Stomach smooth muscle (tissue), 2 donors: ENCODE data around the gene STH.

ENCODE experiments used
- H3K27ac ChIP-seq: one replicate; pipeline ENCODE4 v1.7.0; 2013; ENCODE audit warnings: mild to moderate bottlenecking, low read length, inconsistent platforms
- H3K27me3 ChIP-seq, 2 donors: one replicate each; pipeline ENCODE4 v1.7.0; 2013; ENCODE audit warnings: low read length in 2 of 2; ENCODE audit not compliant: insufficient read depth in 2 of 2, control insufficient read depth in 1 of 2
- H3K36me3 ChIP-seq, 2 donors: one replicate each; pipeline ENCODE4 v1.7.0; 2013; ENCODE audit warnings: low read length in 2 of 2; ENCODE audit not compliant: control insufficient read depth in 2 of 2, insufficient read depth in 2 of 2
- H3K4me1 ChIP-seq: one replicate; pipeline ENCODE4 v1.7.0; 2013; ENCODE audit warnings: low read length; ENCODE audit not compliant: control insufficient read depth, insufficient read depth
- H3K4me3 ChIP-seq, 2 donors: one replicate each; pipeline ENCODE4 v1.7.0; 2013; ENCODE audit warnings: low read length in 2 of 2
- H3K9ac ChIP-seq, 2 donors: one replicate each; pipeline ENCODE4 v1.7.0; 2013; ENCODE audit warnings: low read length in 2 of 2, mild to moderate bottlenecking in 1 of 2
- H3K9me3 ChIP-seq, 2 donors: one replicate each; pipeline ENCODE4 v1.7.0; 2013; ENCODE audit warnings: low read length in 2 of 2; ENCODE audit not compliant: control insufficient read depth in 2 of 2
- donor health status: healthy.
- donor health status: Pancreatic carcinoma.

STH gene

GRCh38 chr17:45995627-45996270 lies 3.3 kb upstream of the STH start:
- Histone ChIP-seq H3K9me3 (no peaks in the 10 kb centered on the region), H3K4me1 (no peaks in the 10 kb centered on the region), H3K36me3 (no peaks in the 10 kb centered on the region), H3K4me3 (no peak overlapping the region), H3K27me3 (no peaks in the 10 kb centered on the region), H3K27ac (no peak overlapping the region), H3K9ac (no peak overlapping the region)

DNA sequence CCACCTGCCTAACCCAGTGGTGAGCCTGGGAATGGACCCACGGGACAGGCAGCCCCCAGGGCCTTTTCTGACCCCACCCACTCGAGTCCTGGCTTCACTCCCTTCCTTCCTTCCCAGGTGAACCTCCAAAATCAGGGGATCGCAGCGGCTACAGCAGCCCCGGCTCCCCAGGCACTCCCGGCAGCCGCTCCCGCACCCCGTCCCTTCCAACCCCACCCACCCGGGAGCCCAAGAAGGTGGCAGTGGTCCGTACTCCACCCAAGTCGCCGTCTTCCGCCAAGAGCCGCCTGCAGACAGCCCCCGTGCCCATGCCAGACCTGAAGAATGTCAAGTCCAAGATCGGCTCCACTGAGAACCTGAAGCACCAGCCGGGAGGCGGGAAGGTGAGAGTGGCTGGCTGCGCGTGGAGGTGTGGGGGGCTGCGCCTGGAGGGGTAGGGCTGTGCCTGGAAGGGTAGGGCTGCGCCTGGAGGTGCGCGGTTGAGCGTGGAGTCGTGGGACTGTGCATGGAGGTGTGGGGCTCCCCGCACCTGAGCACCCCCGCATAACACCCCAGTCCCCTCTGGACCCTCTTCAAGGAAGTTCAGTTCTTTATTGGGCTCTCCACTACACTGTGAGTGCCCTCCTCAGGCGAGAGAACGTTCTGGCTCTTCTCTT lies 2.6 kb upstream of the STH start:
- no peaks in the 10 kb centered on the region for H3K36me3 ChIP-seq
- no peak overlapping the region for H3K27ac ChIP-seq
- no peaks in the 10 kb centered on the region for H3K9me3 ChIP-seq

DNA sequence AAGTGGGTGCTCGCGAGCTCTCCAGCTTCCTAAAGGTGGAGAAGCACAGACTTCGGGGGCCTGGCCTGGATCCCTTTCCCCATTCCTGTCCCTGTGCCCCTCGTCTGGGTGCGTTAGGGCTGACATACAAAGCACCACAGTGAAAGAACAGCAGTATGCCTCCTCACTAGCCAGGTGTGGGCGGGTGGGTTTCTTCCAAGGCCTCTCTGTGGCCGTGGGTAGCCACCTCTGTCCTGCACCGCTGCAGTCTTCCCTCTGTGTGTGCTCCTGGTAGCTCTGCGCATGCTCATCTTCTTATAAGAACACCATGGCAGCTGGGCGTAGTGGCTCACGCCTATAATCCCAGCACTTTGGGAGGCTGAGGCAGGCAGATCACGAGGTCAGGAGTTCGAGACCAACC lies 1.9 kb upstream of the STH start:
- Histone ChIP-seq H3K4me3 (no peak overlapping the region), H3K36me3 (no peaks in the 10 kb centered on the region), H3K9me3 (no peaks in the 10 kb centered on the region), H3K27me3 (no peaks in the 10 kb centered on the region), H3K27ac (no peak overlapping the region), H3K4me1 (no peaks in the 10 kb centered on the region), H3K9ac (no peak overlapping the region)

More for the DNA sequence above, 2.6 kb upstream of the STH start:
- Histone ChIP-seq H3K9ac (no peak overlapping the region), H3K4me1 (no peaks in the 10 kb centered on the region), H3K27me3 (no peaks in the 10 kb centered on the region), H3K4me3 (no peak overlapping the region)

DNA sequence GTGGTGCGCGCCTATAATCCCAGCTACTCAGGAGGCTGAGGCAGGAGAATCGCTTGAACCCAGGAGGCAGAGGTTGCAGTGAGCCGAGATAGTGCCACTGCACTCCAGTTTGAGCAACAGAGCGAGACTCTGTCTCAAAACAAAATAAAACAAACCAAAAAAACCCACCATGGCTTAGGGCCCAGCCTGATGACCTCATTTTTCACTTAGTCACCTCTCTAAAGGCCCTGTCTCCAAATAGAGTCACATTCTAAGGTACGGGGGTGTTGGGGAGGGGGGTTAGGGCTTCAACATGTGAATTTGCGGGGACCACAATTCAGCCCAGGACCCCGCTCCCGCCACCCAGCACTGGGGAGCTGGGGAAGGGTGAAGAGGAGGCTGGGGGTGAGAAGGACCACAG lies 1.4 kb upstream of the STH start:
- Histone ChIP-seq H3K4me3 (no peak overlapping the region), H3K9ac (no peak overlapping the region), H3K36me3 (no peaks in the 10 kb centered on the region), H3K4me1 (peaks cover under 1% of the 10 kb centered on the region), H3K9me3 (no peaks in the 10 kb centered on the region), H3K27ac (no peak overlapping the region), H3K27me3 (no peaks in the 10 kb centered on the region)

DNA sequence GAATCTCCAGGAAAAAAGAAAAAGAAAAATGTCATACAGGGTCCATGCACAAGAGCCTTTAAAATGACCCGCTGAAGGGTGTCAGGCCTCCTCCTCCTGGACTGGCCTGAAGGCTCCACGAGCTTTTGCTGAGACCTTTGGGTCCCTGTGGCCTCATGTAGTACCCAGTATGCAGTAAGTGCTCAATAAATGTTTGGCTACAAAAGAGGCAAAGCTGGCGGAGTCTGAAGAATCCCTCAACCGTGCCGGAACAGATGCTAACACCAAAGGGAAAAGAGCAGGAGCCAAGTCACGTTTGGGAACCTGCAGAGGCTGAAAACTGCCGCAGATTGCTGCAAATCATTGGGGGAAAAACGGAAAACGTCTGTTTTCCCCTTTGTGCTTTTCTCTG lies 845 bp downstream of the STH start:
- Histone ChIP-seq H3K9me3 (no peaks in the 10 kb centered on the region), H3K36me3 (no peaks in the 10 kb centered on the region), H3K4me1 (peaks cover 14% of the 10 kb centered on the region), H3K27ac (no peak overlapping the region), H3K9ac (no peak overlapping the region), H3K27me3 (no peaks in the 10 kb centered on the region), H3K4me3 (no peak overlapping the region)

GRCh38 chr17:46000292-46000691 lies 1.2 kb downstream of the STH start:
- H3K4me3 ChIP-seq, result no peak overlapping the region
- no peaks in the 10 kb centered on the region for H3K36me3 ChIP-seq
- H3K27ac ChIP-seq, result no peak overlapping the region
- H3K4me1 ChIP-seq, result peaks cover 14% of the 10 kb centered on the region
- no peaks in the 10 kb centered on the region for H3K27me3 ChIP-seq
- H3K9me3 ChIP-seq, result no peaks in the 10 kb centered on the region
- H3K9ac ChIP-seq, result no peak overlapping the region

DNA sequence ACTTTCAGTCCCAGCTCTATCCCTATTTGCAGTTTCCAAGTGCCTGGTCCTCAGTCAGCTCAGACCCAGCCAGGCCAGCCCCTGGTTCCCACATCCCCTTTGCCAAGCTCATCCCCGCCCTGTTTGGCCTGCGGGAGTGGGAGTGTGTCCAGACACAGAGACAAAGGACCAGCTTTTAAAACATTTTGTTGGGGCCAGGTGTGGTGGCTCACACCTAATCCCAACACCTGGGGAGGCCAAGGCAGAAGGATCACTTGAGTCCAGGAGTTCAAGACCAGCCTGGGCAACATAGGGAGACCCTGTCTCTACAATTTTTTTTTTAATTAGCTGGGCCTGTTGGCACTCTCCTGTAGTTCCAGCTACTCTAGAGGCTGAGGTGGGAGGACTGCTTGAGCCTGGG lies 1.7 kb downstream of the STH start:
- Histone ChIP-seq H3K4me1 (peaks cover 14% of the 10 kb centered on the region), H3K27me3 (no peaks in the 10 kb centered on the region), H3K9me3 (no peaks in the 10 kb centered on the region), H3K4me3 (no peak overlapping the region), H3K36me3 (no peaks in the 10 kb centered on the region), H3K27ac (no peak overlapping the region), H3K9ac (no peak overlapping the region)

- Histone ChIP-seq H3K4me1 (peaks cover 14% of the 10 kb centered on the region), H3K36me3 (no peaks in the 10 kb centered on the region), H3K27ac (no peak overlapping the region), H3K4me3 (no peak overlapping the region), H3K9me3 (no peaks in the 10 kb centered on the region), H3K27me3 (no peaks in the 10 kb centered on the region), H3K9ac (no peak overlapping the region)
These were observed 2.6 kb downstream of the STH start for GRCh38 chr17:46001390-46002310.

DNA sequence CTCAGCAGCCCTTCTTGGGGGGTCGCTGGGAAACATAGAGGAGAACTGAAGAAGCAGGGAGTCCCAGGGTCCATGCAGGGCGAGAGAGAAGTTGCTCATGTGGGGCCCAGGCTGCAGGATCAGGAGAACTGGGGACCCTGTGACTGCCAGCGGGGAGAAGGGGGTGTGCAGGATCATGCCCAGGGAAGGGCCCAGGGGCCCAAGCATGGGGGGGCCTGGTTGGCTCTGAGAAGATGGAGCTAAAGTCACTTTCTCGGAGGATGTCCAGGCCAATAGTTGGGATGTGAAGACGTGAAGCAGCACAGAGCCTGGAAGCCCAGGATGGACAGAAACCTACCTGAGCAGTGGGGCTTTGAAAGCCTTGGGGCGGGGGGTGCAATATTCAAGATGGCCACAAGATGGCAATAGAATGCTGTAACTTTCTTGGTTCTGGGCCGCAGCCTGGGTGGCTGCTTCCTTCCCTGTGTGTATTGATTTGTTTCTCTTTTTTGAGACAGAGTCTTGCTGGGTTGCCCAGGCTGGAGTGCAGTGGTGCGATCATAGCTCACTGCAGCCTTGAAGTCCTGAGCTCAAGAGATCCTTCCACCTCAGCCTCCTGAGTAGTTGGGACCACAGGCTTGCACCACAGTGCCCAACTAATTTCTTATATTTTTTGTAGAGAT lies 3.4 kb downstream of the STH start:
- H3K9ac ChIP-seq, result no peak overlapping the region
- no peaks in the 10 kb centered on the region for H3K27me3 ChIP-seq
- H3K9me3 ChIP-seq, result no peaks in the 10 kb centered on the region
- H3K4me1 ChIP-seq, result peaks cover 14% of the 10 kb centered on the region
- no peak overlapping the region for H3K27ac ChIP-seq
- no peak overlapping the region for H3K4me3 ChIP-seq
- no peaks in the 10 kb centered on the region for H3K36me3 ChIP-seq

GRCh38 chr17:46002973-46003316 lies 3.9 kb downstream of the STH start:
- H3K9ac ChIP-seq, result no peak overlapping the region
- H3K4me3 ChIP-seq, result no peak overlapping the region
- no peak overlapping the region for H3K27ac ChIP-seq
- H3K4me1 ChIP-seq, result peaks cover 14% of the 10 kb centered on the region
- H3K36me3 ChIP-seq, result no peaks in the 10 kb centered on the region
- no peaks in the 10 kb centered on the region for H3K9me3 ChIP-seq
- H3K27me3 ChIP-seq, result no peaks in the 10 kb centered on the region
